ENCODE results near the gene KIAA0825.

KIAA0825 gene

DNA sequence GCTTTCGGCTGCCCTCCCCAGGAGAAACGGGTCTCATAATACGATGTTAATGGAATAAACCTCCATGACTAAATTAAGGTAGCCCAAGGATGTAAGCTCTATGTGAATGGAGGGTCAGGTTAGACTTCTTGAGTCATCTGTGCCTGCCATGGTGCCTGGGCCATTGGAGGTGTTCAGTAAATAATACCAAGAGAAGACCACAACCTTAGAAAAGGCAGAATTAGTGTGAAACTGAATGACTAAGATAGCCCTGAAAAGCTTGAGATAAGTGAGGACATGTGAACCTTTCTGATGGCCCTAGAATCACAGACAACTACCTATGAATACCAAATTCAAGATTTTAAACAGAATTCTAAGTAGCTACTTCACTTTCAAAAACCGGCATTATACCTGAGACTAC, 160.6 kb downstream of the KIAA0825 start:
- TF ChIP-seq, protein P1, sequence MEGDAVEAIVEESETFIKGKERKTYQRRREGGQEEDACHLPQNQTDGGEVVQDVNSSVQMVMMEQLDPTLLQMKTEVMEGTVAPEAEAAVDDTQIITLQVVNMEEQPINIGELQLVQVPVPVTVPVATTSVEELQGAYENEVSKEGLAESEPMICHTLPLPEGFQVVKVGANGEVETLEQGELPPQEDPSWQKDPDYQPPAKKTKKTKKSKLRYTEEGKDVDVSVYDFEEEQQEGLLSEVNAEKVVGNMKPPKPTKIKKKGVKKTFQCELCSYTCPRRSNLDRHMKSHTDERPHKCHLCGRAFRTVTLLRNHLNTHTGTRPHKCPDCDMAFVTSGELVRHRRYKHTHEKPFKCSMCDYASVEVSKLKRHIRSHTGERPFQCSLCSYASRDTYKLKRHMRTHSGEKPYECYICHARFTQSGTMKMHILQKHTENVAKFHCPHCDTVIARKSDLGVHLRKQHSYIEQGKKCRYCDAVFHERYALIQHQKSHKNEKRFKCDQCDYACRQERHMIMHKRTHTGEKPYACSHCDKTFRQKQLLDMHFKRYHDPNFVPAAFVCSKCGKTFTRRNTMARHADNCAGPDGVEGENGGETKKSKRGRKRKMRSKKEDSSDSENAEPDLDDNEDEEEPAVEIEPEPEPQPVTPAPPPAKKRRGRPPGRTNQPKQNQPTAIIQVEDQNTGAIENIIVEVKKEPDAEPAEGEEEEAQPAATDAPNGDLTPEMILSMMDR (IDR thresholded peaks at IDR 0.05; ENCODE audit: low read depth, low read length): no peak
- no peak overlapping the region for H3K4me3 ChIP-seq (replicated peaks in 1 of 2; ENCODE audit: low read depth in 2 of 2, low read length in 2 of 2)
- DNase-seq (ENCODE audit: low read depth in 2 of 2): no peak

DNA sequence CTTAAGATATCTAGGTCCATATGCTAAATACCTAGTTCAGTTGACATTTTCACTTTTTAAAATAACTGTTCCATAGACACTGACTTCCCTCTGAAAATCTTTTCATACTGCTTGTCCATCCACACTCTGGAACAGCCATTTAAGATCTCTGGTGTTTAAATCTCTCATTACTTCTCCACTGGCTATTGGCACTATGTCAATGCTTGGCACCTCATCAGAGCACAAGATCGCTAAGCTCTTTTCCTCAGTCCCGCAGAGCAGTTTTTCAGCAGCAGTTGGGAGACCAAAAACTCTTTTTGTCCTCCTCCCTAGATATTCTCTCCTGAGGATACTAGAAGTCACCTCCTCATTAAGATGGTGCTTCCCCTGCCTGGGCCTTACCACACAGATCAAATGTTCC, 172.7 kb downstream of the KIAA0825 start:
- TF ChIP-seq, protein P1 (IDR thresholded peaks at IDR 0.05; ENCODE audit: low read depth, low read length): no peak
- no peak for DNase-seq (ENCODE audit: low read depth in 2 of 2)
- no peak overlapping the region for H3K4me3 ChIP-seq (replicated peaks in 1 of 2; ENCODE audit: low read depth in 2 of 2, low read length in 2 of 2)

DNA sequence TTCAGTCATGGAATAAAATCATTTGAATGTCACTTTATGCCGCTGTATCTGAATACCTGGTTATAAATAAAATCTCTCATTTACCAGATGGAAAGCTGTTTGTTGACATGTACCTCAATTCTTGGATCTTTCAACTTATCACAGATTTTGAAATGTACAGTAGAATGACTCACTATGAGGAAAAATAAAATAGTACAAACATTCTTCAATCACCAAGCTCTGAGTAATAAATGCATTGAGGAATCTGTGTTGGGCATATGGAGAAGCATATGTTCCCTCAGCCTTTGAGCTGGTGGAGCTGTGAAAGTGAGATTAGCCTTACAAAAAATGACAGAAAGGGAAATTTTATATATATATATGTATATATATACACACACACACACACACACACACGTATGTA, 175.4 kb downstream of the KIAA0825 start:
- TF ChIP-seq, protein P1 (IDR thresholded peaks at IDR 0.05; ENCODE audit: low read depth, low read length): no peak
- peak in 1 of 2 donors; percentile 43 for DNase-seq (ENCODE audit: low read depth in 2 of 2)
- no peak overlapping the region for H3K4me3 ChIP-seq (replicated peaks in 1 of 2; ENCODE audit: low read depth in 2 of 2, low read length in 2 of 2)

DNA sequence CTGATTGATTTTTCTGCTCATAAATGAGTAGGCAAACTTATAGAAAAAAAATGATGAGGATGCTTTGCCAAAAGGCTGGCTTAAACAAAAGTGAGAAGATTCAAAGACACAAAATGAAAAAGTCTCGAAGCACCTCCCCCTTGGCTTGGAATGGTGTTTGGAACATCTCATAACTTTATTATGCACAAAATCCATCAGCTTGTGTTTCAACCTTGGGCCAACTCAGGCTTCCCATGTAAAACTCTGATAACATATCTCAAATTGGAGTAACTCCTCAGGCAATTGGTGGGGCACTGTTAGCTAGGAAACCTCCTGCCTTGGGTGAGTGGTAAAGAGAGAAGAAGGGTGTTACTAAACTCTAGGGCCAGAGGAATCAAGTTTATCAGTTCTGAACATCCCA, 176.3 kb downstream of the KIAA0825 start:
- TF ChIP-seq, protein P1 (IDR thresholded peaks at IDR 0.05; ENCODE audit: low read depth, low read length): no peak
- DNase-seq (ENCODE audit: low read depth in 2 of 2): no peak
- H3K4me3 ChIP-seq (replicated peaks in 1 of 2; ENCODE audit: low read depth in 2 of 2, low read length in 2 of 2): no peak overlapping the region

DNA sequence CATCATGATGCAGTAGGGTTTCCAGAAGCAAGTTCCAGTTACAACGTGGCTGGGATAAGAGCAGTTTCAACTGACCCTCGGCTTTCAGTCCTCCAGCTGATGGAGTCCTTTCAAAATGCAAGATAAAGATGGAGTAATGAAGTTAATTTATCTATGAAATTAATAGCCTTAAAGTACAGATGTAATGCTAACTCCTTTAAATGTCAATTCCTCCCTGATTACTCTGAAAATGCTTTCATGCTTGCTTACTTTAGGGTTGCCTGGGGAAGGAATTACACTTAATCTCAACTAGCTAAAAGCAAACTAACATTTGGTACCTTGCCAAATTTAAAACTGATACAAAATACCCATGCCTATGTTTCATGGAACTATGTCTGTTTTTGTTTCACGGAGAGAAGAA, 178.4 kb downstream of the KIAA0825 start:
- peak in 1 of 2 donors; percentile 36 for DNase-seq (ENCODE audit: low read depth in 2 of 2)
- TF ChIP-seq, protein P1 (IDR thresholded peaks at IDR 0.05; ENCODE audit: low read depth, low read length): no peak
- no peak overlapping the region for H3K4me3 ChIP-seq (replicated peaks in 1 of 2; ENCODE audit: low read depth in 2 of 2, low read length in 2 of 2)

DNA sequence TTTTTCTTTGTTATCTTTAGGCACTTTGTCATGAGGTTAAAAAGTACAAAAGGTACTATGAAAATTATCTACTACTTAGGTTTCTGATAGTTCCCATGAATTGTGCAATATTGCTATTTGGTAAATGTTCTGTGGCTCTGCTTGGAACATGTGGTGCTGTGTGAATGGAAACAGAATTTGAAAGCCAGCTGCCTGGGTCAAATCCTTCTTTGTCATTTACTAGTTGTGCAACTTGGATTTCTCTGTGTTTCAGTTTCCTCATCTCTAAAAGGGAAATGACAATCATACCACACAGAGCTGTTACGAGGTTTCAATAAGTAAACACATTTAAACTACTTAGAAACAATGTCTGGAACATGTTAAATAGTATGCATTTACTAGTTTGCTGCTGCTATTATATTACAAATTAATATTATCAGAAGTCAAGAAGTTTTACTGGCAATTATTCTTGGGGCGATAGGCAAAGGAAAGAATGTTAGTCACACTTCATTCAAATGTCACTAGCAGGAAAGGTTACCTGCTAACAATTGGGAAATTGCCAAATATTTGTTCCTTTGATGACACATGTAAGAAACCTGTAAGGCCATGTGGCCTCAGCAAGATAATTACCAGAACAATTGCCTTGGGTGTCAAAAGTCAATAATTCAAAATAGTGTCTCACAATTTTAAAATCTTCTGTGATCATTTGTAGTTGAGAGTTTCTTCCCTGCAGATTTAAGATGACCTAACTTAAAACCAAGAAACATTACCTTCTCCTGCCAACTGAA, 184.8 kb downstream of the KIAA0825 start:
- no peak overlapping the region for H3K4me3 ChIP-seq (replicated peaks in 1 of 2; ENCODE audit: low read depth in 2 of 2, low read length in 2 of 2)
- TF ChIP-seq, protein P1 (IDR thresholded peaks at IDR 0.05; ENCODE audit: low read depth, low read length): no peak
- DNase-seq (ENCODE audit: low read depth in 2 of 2): peak; percentile 93 to 95

DNA sequence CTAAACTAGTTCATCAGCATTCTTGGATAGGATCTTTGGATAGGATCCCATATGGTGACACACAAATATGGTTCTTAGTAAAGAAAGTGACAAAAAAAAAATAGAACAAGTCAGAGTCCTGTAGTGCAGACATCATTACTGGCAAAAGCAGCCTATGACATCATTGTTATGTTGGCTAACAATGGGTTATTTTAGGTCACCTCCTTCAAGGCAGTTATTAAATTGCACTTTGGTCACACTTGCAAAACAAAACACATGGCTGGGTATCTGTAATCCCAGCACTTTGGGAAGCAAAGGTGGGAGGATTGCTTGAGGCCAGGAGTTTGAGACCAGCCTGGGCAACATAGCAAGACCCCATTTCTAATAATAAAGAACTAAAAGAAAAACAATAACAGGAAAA, 185.9 kb downstream of the KIAA0825 start:
- H3K4me3 ChIP-seq (replicated peaks in 1 of 2; ENCODE audit: low read depth in 2 of 2, low read length in 2 of 2): no peak overlapping the region
- DNase-seq (ENCODE audit: low read depth in 2 of 2): peak; percentile 78 to 87
- TF ChIP-seq, protein P1 (IDR thresholded peaks at IDR 0.05; ENCODE audit: low read depth, low read length): no peak

Measured in cardiac fibroblast (primary cell).